Muscle layer of duodenum (tissue), 2 donors: ENCODE results near the gene GABRD.
"Not testable (repeated sequence)": the region's sequence is repeated elsewhere in the genome, so short reads cannot be mapped to it uniquely, and the experiment has no call there.

Experiments
- H3K27ac ChIP-seq: one replicate; pipeline ENCODE4 v1.7.0; 2013; ENCODE audit warnings: mild to moderate bottlenecking, low read length
- H3K27me3 ChIP-seq: one replicate; pipeline ENCODE4 v1.7.0; 2013; ENCODE audit warnings: low read depth, mild to moderate bottlenecking, control low read depth, low read length
- H3K36me3 ChIP-seq, 2 donors: one replicate each; pipeline ENCODE4 v1.7.0; 2013; ENCODE audit warnings: low read length in 2 of 2, control low read depth in 1 of 2, mild to moderate bottlenecking in 1 of 2; ENCODE audit not compliant: insufficient read depth in 2 of 2, control insufficient read depth in 1 of 2
- H3K4me1 ChIP-seq, 2 donors: one replicate each; pipeline ENCODE4 v1.7.0; 2013; ENCODE audit warnings: low read length in 2 of 2, mild to moderate bottlenecking in 2 of 2, control low read depth in 1 of 2, moderate library complexity in 1 of 2; ENCODE audit not compliant: insufficient read depth in 2 of 2, control insufficient read depth in 1 of 2
- H3K4me3 ChIP-seq, 2 donors: one replicate each; pipeline ENCODE4 v1.7.0; 2013; ENCODE audit warnings: low read length in 2 of 2, low read depth in 1 of 2, mild to moderate bottlenecking in 1 of 2
- H3K9me3 ChIP-seq, 2 donors: one replicate each; pipeline ENCODE4 v1.7.0; 2013; ENCODE audit warnings: low read length in 2 of 2, control low read depth in 1 of 2, mild to moderate bottlenecking in 1 of 2; ENCODE audit not compliant: control insufficient read depth in 1 of 2
- donor health status: healthy.

The GABRD gene

GRCh38 chr1:1978108-1978507 lies 41.0 kb upstream of the GABRD start:
- H3K9me3 ChIP-seq: no peaks in the 10 kb centered on the region
- H3K4me1 ChIP-seq: no peaks in the 10 kb centered on the region
- H3K4me3 ChIP-seq: no peak overlapping the region
- H3K27me3 ChIP-seq: no peaks in the 10 kb centered on the region
- no peak overlapping the region for H3K27ac ChIP-seq
- H3K36me3 ChIP-seq: no peaks in the 10 kb centered on the region

- not testable (repeated sequence) for H3K4me1 ChIP-seq, H3K27me3 ChIP-seq, H3K27ac ChIP-seq, H3K9me3 ChIP-seq, H3K36me3 ChIP-seq, H3K4me3 ChIP-seq
Observed at GRCh38 chr1:1978690-1979481, 40.3 kb upstream of the GABRD start.

- no peak overlapping the region for H3K27ac ChIP-seq
- no peaks in the 10 kb centered on the region for H3K4me1 ChIP-seq
- no peaks in the 10 kb centered on the region for H3K36me3 ChIP-seq
- H3K27me3 ChIP-seq: no peaks in the 10 kb centered on the region
- no peaks in the 10 kb centered on the region for H3K9me3 ChIP-seq
- H3K4me3 ChIP-seq: no peak overlapping the region
Observed at GRCh38 chr1:1979482-1980165, 39.5 kb upstream of the GABRD start.

GRCh38 chr1:1980467-1981141 lies 38.5 kb upstream of the GABRD start:
- Histone ChIP-seq H3K4me1 (no peaks in the 10 kb centered on the region), H3K27ac (no peak overlapping the region), H3K36me3 (no peaks in the 10 kb centered on the region), H3K27me3 (no peaks in the 10 kb centered on the region), H3K9me3 (no peaks in the 10 kb centered on the region), H3K4me3 (no peak overlapping the region)

GRCh38 chr1:1981142-1981500 lies 38.0 kb upstream of the GABRD start:
- Histone ChIP-seq H3K27ac (no peak overlapping the region), H3K27me3 (no peaks in the 10 kb centered on the region), H3K9me3 (no peaks in the 10 kb centered on the region), H3K4me3 (no peak overlapping the region), H3K36me3 (no peaks in the 10 kb centered on the region), H3K4me1 (no peaks in the 10 kb centered on the region)

- H3K36me3 ChIP-seq, H3K27me3 ChIP-seq, H3K9me3 ChIP-seq, H3K27ac ChIP-seq, H3K4me3 ChIP-seq, H3K4me1 ChIP-seq: not testable (repeated sequence)
Observed at GRCh38 chr1:1981631-1982327, 37.4 kb upstream of the GABRD start.

- Histone ChIP-seq H3K27me3 (no peaks in the 10 kb centered on the region), H3K27ac (no peak overlapping the region), H3K4me1 (no peaks in the 10 kb centered on the region), H3K4me3 (no peak overlapping the region), H3K36me3 (no peaks in the 10 kb centered on the region), H3K9me3 (no peaks in the 10 kb centered on the region)
Observed at GRCh38 chr1:1982379-1983232, 36.5 kb upstream of the GABRD start.

GRCh38 chr1:1984560-1985070 lies 34.5 kb upstream of the GABRD start:
- H3K27me3 ChIP-seq: no peaks in the 10 kb centered on the region
- no peaks in the 10 kb centered on the region for H3K9me3 ChIP-seq
- no peak overlapping the region for H3K27ac ChIP-seq
- peaks cover 0 to 5% of the 10 kb centered on the region in 2 donors for H3K4me1 ChIP-seq
- no peak overlapping the region for H3K4me3 ChIP-seq
- H3K36me3 ChIP-seq: no peaks in the 10 kb centered on the region

- no peaks in the 10 kb centered on the region for H3K9me3 ChIP-seq
- no peaks in the 10 kb centered on the region for H3K27me3 ChIP-seq
- no peak overlapping the region for H3K27ac ChIP-seq
- no peaks in the 10 kb centered on the region for H3K36me3 ChIP-seq
- H3K4me1 ChIP-seq: peaks cover 0 to 5% of the 10 kb centered on the region in 2 donors
- H3K4me3 ChIP-seq: no peak overlapping the region
Observed at GRCh38 chr1:1985375-1986050, 33.6 kb upstream of the GABRD start.

GRCh38 chr1:1986451-1987141 lies 32.5 kb upstream of the GABRD start:
- H3K9me3 ChIP-seq: no peaks in the 10 kb centered on the region
- H3K27me3 ChIP-seq: no peaks in the 10 kb centered on the region

More at GRCh38 chr1:1986451-1987141, 32.5 kb upstream of the GABRD start:
- H3K4me3 ChIP-seq: no peak overlapping the region
- peaks cover 0 to 5% of the 10 kb centered on the region in 2 donors for H3K4me1 ChIP-seq
- H3K27ac ChIP-seq: no peak overlapping the region
- no peaks in the 10 kb centered on the region for H3K36me3 ChIP-seq
